Sigmoid colon (tissue), 4 donors: ENCODE measurements around the gene TCF19.

Experiments used
- CTCF ChIP-seq, 4 experiments: fragments of 450-650 bp in 3 of 4; fragments of 200-600 bp in 1 of 4; IDR thresholded peaks; one replicate each; pipeline ENCODE4 v1.5.1; 2016 to 2019; ENCODE audit warnings: antibody characterized with exemption in 4 of 4, mild to moderate bottlenecking in 3 of 4, moderate library complexity in 2 of 4
- POLR2A ChIP-seq, 2 donors: fragments of 450-650 bp; IDR thresholded peaks; one replicate each; pipeline ENCODE4 v1.6.1; 2016; ENCODE audit warnings: antibody characterized with exemption in 2 of 2, mild to moderate bottlenecking in 2 of 2, moderate library complexity in 2 of 2
- POLR2AphosphoS5 ChIP-seq, 4 donors: sonication (generic); formaldehyde crosslinking; IDR thresholded peaks; one replicate each; pipeline ENCODE4 v1.6.1; 2017; ENCODE audit warnings: antibody characterized with exemption in 4 of 4

- TF ChIP-seq CTCF (IDR thresholded peaks at IDR 0.05) = no peak
- TF ChIP-seq POLR2AphosphoS5 (IDR thresholded peaks at IDR 0.05) = no peak
- no peak for TF ChIP-seq POLR2A (IDR thresholded peaks at IDR 0.05)
These were observed 29.3 kb upstream of the TCF19 start for GRCh38 chr6:31129130-31129529.
